Neural progenitor cell (in vitro differentiated cells): Measurements from ENCODE around the gene LHX2.
A peak's percentile ranks its signal among the peaks of the same experiment; 100 is the strongest.

Experiments
- CTCF ChIP-seq: fragments of 200-600 bp; sonication (generic); IDR thresholded peaks from 2 replicates; pipeline ENCODE4 v1.5.1; 2017; ENCODE audit warnings: antibody characterized with exemption, mild to moderate bottlenecking
- EZH2 ChIP-seq: fragments of 200-600 bp; sonication (generic); IDR thresholded peaks from 2 replicates; pipeline ENCODE4 v1.6.1; 2017; ENCODE audit warnings: antibody characterized with exemption, mild to moderate bottlenecking, moderate library complexity

GRCh38 chr9:124012368-124013301, 1.1 kb downstream of the LHX2 start:
- TF ChIP-seq CTCF (no peak), EZH2 (peak; percentile 90)
